Left ventricle myocardium inferior (tissue), 1 donor: Measurements from ENCODE around the gene ZBTB40. TPM values are rescaled to one million over a fixed set of nuclear protein-coding genes. Genes with fewer than 3 reads are reported as not detected.

Source experiments
- DNase-seq: peaks from one replicate; pipeline ENCODE4 v3.0.0-alpha.2; 2020
- H3K27ac ChIP-seq: fragments of 200-600 bp; replicated peaks from 2 replicates; pipeline ENCODE4 v1.8.0; 2021
- H3K27me3 ChIP-seq: fragments of 200-600 bp; 2 replicates; pipeline ENCODE4 v1.8.0; 2021; ENCODE audit warnings: low read depth
- H3K36me3 ChIP-seq: fragments of 200-600 bp; 2 replicates; pipeline ENCODE4 v1.8.0; 2021
- H3K4me1 ChIP-seq: fragments of 200-600 bp; 2 replicates; pipeline ENCODE4 v1.8.0; 2021
- H3K4me3 ChIP-seq: fragments of 200-600 bp; 2 replicates; pipeline ENCODE4 v1.8.0; 2021; ENCODE audit warnings: mild to moderate bottlenecking, moderate library complexity
- H3K9me3 ChIP-seq: fragments of 200-600 bp; replicated peaks from 2 replicates; pipeline ENCODE4 v1.8.0; 2021
- intact Hi-C: fragments of 100-400 bp; cut with micrococcal nuclease; formaldehyde crosslinking; loops from one replicate; pipeline ENCODE4 v1.11.0; 2022
- total RNA-seq: library from RNA; stranded (reverse); fragmentation: NEBNext Ultra II Directional; extraction: Animal tissue kit (Norgen Biotek cat#: 25700); gene quantifications from one replicate; pipeline ENCODE4 v1.2.1, GENCODE V29; 2021
- TF ChIP-seq, protein P1 (sequence below): fragments of 200-600 bp; IDR thresholded peaks from 2 replicates; pipeline ENCODE4 v1.8.0; 2021; ENCODE audit warnings: antibody characterized with exemption, mild to moderate bottlenecking, borderline replicate concordance
- donor health status: DM: no; HTN: yes; CAD: no; lungs with severe emphysema.

ZBTB40 gene
- total RNA-seq, 1 donor from 2014 or later: 17.9 TPM

GRCh38 chr1:22494943-22495579 is 43.4 kb downstream of the ZBTB40 start:
- Histone ChIP-seq H3K4me3 (no peak overlapping the region), H3K4me1 (peaks cover 58% of the 10 kb centered on the region), H3K27ac (no peak overlapping the region), H3K9me3 (no peaks in the 10 kb centered on the region), H3K27me3 (no peaks in the 10 kb centered on the region), H3K36me3 (peaks cover 19% of the 10 kb centered on the region)
- intact Hi-C loops: no loop called here
- TF ChIP-seq, protein P1, sequence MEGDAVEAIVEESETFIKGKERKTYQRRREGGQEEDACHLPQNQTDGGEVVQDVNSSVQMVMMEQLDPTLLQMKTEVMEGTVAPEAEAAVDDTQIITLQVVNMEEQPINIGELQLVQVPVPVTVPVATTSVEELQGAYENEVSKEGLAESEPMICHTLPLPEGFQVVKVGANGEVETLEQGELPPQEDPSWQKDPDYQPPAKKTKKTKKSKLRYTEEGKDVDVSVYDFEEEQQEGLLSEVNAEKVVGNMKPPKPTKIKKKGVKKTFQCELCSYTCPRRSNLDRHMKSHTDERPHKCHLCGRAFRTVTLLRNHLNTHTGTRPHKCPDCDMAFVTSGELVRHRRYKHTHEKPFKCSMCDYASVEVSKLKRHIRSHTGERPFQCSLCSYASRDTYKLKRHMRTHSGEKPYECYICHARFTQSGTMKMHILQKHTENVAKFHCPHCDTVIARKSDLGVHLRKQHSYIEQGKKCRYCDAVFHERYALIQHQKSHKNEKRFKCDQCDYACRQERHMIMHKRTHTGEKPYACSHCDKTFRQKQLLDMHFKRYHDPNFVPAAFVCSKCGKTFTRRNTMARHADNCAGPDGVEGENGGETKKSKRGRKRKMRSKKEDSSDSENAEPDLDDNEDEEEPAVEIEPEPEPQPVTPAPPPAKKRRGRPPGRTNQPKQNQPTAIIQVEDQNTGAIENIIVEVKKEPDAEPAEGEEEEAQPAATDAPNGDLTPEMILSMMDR: no peak
- no peak for DNase-seq

- TF ChIP-seq, protein P1: no peak
- Histone ChIP-seq H3K27me3 (no peaks in the 10 kb centered on the region), H3K9me3 (no peaks in the 10 kb centered on the region), H3K4me3 (no peak overlapping the region), H3K27ac (no peak overlapping the region), H3K4me1 (peaks cover 67% of the 10 kb centered on the region), H3K36me3 (peaks cover 12% of the 10 kb centered on the region)
- intact Hi-C loops: no loop called here
- DNase-seq: no peak
These were observed 45.0 kb downstream of the ZBTB40 start for GRCh38 chr1:22496536-22497160.

DNA sequence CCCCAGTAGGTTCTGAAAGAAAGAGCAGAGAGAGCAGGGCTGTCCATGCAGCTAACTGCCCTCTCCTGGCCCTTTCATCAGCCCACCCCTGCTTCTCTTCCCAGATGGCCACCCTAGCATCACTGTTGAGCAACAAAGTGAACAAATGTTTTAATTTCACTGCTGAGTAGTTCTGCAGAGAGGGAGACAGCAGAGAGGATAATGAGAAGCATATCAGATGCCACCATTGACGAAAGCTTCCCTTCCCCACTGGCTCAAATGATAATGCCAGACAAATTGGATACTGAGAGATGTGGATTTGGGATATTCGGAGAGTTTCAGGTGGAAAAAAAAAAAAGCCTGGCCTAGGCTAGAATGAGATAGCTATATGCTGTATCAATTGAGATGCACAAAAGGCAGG is 46.8 kb downstream of the ZBTB40 start:
- Histone ChIP-seq H3K27ac (no peak overlapping the region), H3K36me3 (peaks cover 8% of the 10 kb centered on the region), H3K4me3 (no peak overlapping the region), H3K27me3 (no peaks in the 10 kb centered on the region), H3K4me1 (peaks cover 66% of the 10 kb centered on the region), H3K9me3 (no peaks in the 10 kb centered on the region)
- intact Hi-C loops: no loop called here
- TF ChIP-seq, protein P1: no peak
- DNase-seq: no peak

- TF ChIP-seq, protein P1: no peak
- H3K27ac ChIP-seq: peak overlapping the region; percentile 6
- H3K4me1 ChIP-seq: peaks cover 65% of the 10 kb centered on the region
These were observed 48.4 kb downstream of the ZBTB40 start for GRCh38 chr1:22500058-22500457.

DNA sequence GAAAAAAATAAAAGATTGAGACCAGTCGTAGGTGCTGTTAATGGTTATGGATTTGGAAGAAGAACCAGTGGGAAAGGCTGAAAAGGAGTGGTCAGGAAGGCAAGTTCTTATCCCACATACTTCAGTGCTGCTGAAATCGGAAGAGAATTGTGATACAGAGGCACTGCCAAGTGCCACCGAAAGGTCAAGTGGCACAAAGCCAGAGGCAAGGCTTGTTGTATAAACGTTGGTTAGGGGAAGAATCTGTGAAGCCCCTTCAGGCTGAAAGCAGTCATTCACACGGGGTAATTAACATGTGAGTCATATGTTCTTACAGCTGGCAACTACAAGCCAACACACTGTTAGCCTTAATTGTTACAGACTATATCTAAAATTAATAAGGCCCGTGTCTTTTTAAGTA is 48.8 kb downstream of the ZBTB40 start:
- peaks cover 61% of the 10 kb centered on the region for H3K4me1 ChIP-seq
- H3K9me3 ChIP-seq: no peaks in the 10 kb centered on the region
- intact Hi-C loops: no loop called here
- H3K4me3 ChIP-seq: no peak overlapping the region
- peak overlapping the region; percentile 6 for H3K27ac ChIP-seq
- no peaks in the 10 kb centered on the region for H3K27me3 ChIP-seq
- no peak for DNase-seq
- TF ChIP-seq, protein P1: no peak
- peaks cover 13% of the 10 kb centered on the region for H3K36me3 ChIP-seq

More at GRCh38 chr1:22500058-22500457, 48.4 kb downstream of the ZBTB40 start:
- Histone ChIP-seq H3K4me3 (no peak overlapping the region), H3K9me3 (no peaks in the 10 kb centered on the region), H3K36me3 (peaks cover 10% of the 10 kb centered on the region), H3K27me3 (no peaks in the 10 kb centered on the region)
- intact Hi-C loops: no loop called here
- no peak for DNase-seq
